ENCODE data around the gene HTR1E.

GRCh38 chr6:86913795-86914194 is 23.5 kb upstream of the HTR1E start:
- TF ChIP-seq EZH2 (IDR thresholded peaks at IDR 0.05; ENCODE audit: insufficient read depth, poor library complexity, severe bottlenecking) (no peak), EZH2phosphoT487 (IDR thresholded peaks at IDR 0.05; ENCODE audit: insufficient read depth, low read depth) (no peak)
